ENCODE results near the gene ARFGEF2. TPM values are rescaled to one million over a fixed set of nuclear protein-coding genes. Genes with fewer than 3 reads are reported as not detected.

The ARFGEF2 gene
- total and polyA plus RNA-seq, 4 donors, result 10.3 to 51.3 (median 16.6) TPM

DNA sequence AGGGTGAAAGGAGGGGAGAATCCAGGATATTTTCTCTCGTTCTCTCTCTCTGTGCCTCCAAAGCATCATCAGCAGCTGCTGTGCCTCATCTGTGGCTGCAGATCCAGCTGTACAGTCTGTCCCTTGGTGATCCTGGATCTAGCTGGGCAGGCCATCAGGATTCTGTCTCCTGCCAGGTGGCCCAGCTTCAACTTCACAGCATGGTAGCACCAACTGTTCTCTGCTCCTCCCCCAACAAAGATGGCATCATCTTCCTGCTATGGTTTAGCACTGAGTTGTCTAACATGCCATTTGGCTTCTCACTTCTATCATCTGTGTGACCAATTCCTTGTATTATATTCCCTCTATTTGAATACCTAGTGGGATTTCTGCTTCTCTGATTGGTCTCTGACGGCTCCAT lies 28.6 kb upstream of the ARFGEF2 start (continued):
- no peak for TF ChIP-seq GABPA (IDR thresholded peaks at IDR 0.05 in 1 of 2, conservative IDR thresholded peaks at IDR 0.05 in 1 of 2)
- TF ChIP-seq, protein P1, sequence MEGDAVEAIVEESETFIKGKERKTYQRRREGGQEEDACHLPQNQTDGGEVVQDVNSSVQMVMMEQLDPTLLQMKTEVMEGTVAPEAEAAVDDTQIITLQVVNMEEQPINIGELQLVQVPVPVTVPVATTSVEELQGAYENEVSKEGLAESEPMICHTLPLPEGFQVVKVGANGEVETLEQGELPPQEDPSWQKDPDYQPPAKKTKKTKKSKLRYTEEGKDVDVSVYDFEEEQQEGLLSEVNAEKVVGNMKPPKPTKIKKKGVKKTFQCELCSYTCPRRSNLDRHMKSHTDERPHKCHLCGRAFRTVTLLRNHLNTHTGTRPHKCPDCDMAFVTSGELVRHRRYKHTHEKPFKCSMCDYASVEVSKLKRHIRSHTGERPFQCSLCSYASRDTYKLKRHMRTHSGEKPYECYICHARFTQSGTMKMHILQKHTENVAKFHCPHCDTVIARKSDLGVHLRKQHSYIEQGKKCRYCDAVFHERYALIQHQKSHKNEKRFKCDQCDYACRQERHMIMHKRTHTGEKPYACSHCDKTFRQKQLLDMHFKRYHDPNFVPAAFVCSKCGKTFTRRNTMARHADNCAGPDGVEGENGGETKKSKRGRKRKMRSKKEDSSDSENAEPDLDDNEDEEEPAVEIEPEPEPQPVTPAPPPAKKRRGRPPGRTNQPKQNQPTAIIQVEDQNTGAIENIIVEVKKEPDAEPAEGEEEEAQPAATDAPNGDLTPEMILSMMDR (IDR thresholded peaks at IDR 0.05; ENCODE audit: low read depth, low read length, missing input control), result no peak

DNA sequence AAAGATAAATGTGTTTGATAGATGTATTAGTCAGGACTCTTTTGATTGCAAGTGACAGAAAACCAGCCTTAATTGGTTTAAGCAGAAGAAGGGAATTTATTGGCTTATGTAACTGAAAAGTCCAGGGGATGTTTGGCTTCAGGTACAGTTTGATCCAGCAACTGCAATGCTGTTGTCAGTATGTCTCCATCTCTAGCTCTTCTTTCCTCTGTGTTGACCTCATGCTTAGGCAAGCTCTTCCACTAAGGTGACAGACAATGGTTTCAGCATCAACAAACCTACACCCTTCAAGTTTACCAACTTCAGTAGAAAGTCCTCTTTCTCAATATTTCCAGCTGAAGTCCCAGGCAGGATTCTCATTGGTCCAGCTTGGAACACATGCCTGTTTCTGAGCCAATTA lies 28.1 kb upstream of the ARFGEF2 start:
- no peaks in the 10 kb centered on the region for H3K36me3 ChIP-seq (ENCODE audit: control insufficient read depth in 4 of 4, insufficient read depth in 3 of 4, low read depth in 1 of 4, low read length in 3 of 4)
- H3K4me3 ChIP-seq (ENCODE audit: low read depth in 1 of 3, low read length in 3 of 3), result no peak overlapping the region
- no peak overlapping the region for H3K9ac ChIP-seq (ENCODE audit: low read depth in 1 of 2, low read length in 2 of 2)
- no peak for DNase-seq (ENCODE audit: low spot score)
- H3K27me3 ChIP-seq (ENCODE audit: control insufficient read depth in 4 of 4, insufficient read depth in 4 of 4, low read length in 3 of 4), result no peaks in the 10 kb centered on the region
- H3K4me1 ChIP-seq (ENCODE audit: control insufficient read depth in 4 of 4, insufficient read depth in 4 of 4, low read length in 3 of 4), result no peaks in the 10 kb centered on the region
- TF ChIP-seq JUND (IDR thresholded peaks at IDR 0.05) (no peak), FOXA1 (IDR thresholded peaks at IDR 0.05) (no peak), HNF4G (IDR thresholded peaks at IDR 0.05) (no peak), SP1 (IDR thresholded peaks at IDR 0.05) (no peak), EGR1 (IDR thresholded peaks at IDR 0.05; ENCODE audit: low read depth in 2 of 2) (no peak), TAF1 (conservative IDR thresholded peaks at IDR 0.05) (no peak), NR2F2 (IDR thresholded peaks at IDR 0.05) (no peak), FOXA2 (IDR thresholded peaks at IDR 0.05) (no peak), RXRA (IDR thresholded peaks at IDR 0.05) (no peak)
- TF ChIP-seq, protein P2, sequence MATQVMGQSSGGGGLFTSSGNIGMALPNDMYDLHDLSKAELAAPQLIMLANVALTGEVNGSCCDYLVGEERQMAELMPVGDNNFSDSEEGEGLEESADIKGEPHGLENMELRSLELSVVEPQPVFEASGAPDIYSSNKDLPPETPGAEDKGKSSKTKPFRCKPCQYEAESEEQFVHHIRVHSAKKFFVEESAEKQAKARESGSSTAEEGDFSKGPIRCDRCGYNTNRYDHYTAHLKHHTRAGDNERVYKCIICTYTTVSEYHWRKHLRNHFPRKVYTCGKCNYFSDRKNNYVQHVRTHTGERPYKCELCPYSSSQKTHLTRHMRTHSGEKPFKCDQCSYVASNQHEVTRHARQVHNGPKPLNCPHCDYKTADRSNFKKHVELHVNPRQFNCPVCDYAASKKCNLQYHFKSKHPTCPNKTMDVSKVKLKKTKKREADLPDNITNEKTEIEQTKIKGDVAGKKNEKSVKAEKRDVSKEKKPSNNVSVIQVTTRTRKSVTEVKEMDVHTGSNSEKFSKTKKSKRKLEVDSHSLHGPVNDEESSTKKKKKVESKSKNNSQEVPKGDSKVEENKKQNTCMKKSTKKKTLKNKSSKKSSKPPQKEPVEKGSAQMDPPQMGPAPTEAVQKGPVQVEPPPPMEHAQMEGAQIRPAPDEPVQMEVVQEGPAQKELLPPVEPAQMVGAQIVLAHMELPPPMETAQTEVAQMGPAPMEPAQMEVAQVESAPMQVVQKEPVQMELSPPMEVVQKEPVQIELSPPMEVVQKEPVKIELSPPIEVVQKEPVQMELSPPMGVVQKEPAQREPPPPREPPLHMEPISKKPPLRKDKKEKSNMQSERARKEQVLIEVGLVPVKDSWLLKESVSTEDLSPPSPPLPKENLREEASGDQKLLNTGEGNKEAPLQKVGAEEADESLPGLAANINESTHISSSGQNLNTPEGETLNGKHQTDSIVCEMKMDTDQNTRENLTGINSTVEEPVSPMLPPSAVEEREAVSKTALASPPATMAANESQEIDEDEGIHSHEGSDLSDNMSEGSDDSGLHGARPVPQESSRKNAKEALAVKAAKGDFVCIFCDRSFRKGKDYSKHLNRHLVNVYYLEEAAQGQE (IDR thresholded peaks at IDR 0.05), result no peak
- TF ChIP-seq, protein P3, sequence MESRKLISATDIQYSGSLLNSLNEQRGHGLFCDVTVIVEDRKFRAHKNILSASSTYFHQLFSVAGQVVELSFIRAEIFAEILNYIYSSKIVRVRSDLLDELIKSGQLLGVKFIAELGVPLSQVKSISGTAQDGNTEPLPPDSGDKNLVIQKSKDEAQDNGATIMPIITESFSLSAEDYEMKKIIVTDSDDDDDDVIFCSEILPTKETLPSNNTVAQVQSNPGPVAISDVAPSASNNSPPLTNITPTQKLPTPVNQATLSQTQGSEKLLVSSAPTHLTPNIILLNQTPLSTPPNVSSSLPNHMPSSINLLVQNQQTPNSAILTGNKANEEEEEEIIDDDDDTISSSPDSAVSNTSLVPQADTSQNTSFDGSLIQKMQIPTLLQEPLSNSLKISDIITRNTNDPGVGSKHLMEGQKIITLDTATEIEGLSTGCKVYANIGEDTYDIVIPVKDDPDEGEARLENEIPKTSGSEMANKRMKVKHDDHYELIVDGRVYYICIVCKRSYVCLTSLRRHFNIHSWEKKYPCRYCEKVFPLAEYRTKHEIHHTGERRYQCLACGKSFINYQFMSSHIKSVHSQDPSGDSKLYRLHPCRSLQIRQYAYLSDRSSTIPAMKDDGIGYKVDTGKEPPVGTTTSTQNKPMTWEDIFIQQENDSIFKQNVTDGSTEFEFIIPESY (IDR thresholded peaks at IDR 0.05), result no peak
- TF ChIP-seq, protein P1 (IDR thresholded peaks at IDR 0.05; ENCODE audit: low read depth, low read length, missing input control), result no peak
- TF ChIP-seq, protein P4, sequence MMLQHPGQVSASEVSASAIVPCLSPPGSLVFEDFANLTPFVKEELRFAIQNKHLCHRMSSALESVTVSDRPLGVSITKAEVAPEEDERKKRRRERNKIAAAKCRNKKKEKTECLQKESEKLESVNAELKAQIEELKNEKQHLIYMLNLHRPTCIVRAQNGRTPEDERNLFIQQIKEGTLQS (IDR thresholded peaks at IDR 0.05), result no peak
- no peak overlapping the region for H3K27ac ChIP-seq (ENCODE audit: low read depth in 1 of 2, low read length in 2 of 2)
- no peaks in the 10 kb centered on the region for H3K9me3 ChIP-seq (ENCODE audit: control insufficient read depth in 4 of 4, low read length in 3 of 4)
